GM12891 (cell line): ENCODE measurements around the gene GP1BA. TPM values are rescaled to one million over a fixed set of nuclear protein-coding genes. Genes with fewer than 3 reads are reported as not detected.

Experiments
- DNase-seq: peaks from one replicate; pipeline ENCODE4 v3.0.0; 2011; ENCODE audit warnings: low spot score; ENCODE audit not compliant: insufficient read length
- FAIRE-seq: peaks from 2 replicates; lab custom pipeline; 2011; peaks lifted over from hg19 to GRCh38; lab: Jason Lieb, UNC
- PAX5 ChIP-seq: IDR thresholded peaks from 2 replicates; pipeline ENCODE4 v1.6.1; 2011; ENCODE audit warnings: low read length, moderate library complexity, mild to moderate bottlenecking; ENCODE audit not compliant: insufficient read depth, severe bottlenecking
- POLR2A ChIP-seq: IDR thresholded peaks from 2 replicates; pipeline ENCODE4 v1.6.1; 2011; ENCODE audit warnings: low read depth, low read length, control low read depth
- POLR2AphosphoS5 ChIP-seq: IDR thresholded peaks from 2 replicates; pipeline ENCODE4 v1.6.1; 2011; ENCODE audit warnings: low read depth, low read length, control low read depth
- POU2F2 ChIP-seq: IDR thresholded peaks from 2 replicates; pipeline ENCODE4 v1.6.1; 2011; ENCODE audit warnings: low read depth, mild to moderate bottlenecking, control low read depth, low read length, moderate library complexity
- SPI1 ChIP-seq: IDR thresholded peaks from 2 replicates; pipeline ENCODE4 v1.6.1; 2011; ENCODE audit warnings: low read depth, low read length, control low read depth
- TAF1 ChIP-seq: IDR thresholded peaks from 2 replicates; pipeline ENCODE4 v1.6.1; 2011; ENCODE audit warnings: low read depth, low read length, control low read depth
- polyA plus RNA-seq: library from polyadenylated mRNA; unstranded; fragments of >200 nt; gene quantifications from one replicate; pipeline ENCODE4 v1.2.1, GENCODE V29; 2012; ENCODE audit warnings: low read depth, missing spikeins, inconsistent platforms; ENCODE audit not compliant: missing spikeins

Gene GP1BA
- 1.4 TPM for polyA plus RNA-seq

- DNase-seq (no peak), FAIRE-seq (no peak)
- TF ChIP-seq POLR2AphosphoS5 (no peak), POLR2A (no peak), TAF1 (no peak), SPI1 (peak; percentile 80)
Measured at GRCh38 chr17:4931963-4932362, at the start of gene GP1BA. GP1BA (plus strand) TSS chr17:4932277; CDS start chr17:4932605, 328 bp downstream.

GRCh38 chr17:4884489-4884888 lies 47.6 kb upstream of the GP1BA start:
- TF ChIP-seq POLR2AphosphoS5 = no peak
- no peak for TF ChIP-seq SPI1
- no peak for TF ChIP-seq POU2F2
- TF ChIP-seq TAF1 = no peak
- no peak for TF ChIP-seq PAX5
- TF ChIP-seq POLR2A = no peak
- DNase-seq (no peak), FAIRE-seq (no peak)

- TF ChIP-seq POU2F2 (no peak), SPI1 (no peak), POLR2AphosphoS5 (no peak), TAF1 (no peak), POLR2A (no peak), PAX5 (no peak)
- DNase-seq (no peak), FAIRE-seq (no peak)
Measured at GRCh38 chr17:4886830-4887229, 45.2 kb upstream of the GP1BA start.

- TF ChIP-seq POU2F2 (no peak), POLR2AphosphoS5 (no peak), PAX5 (no peak), SPI1 (no peak), TAF1 (no peak), POLR2A (no peak)
- DNase-seq (no peak), FAIRE-seq (no peak)
Measured at GRCh38 chr17:4887581-4887980, 44.5 kb upstream of the GP1BA start.

GRCh38 chr17:4891411-4892410 lies 40.4 kb upstream of the GP1BA start:
- FAIRE-seq (no peak), DNase-seq (no peak)
- TF ChIP-seq SPI1 (no peak), PAX5 (no peak), POLR2A (no peak), POLR2AphosphoS5 (no peak)

- FAIRE-seq = no peak
- no peak for TF ChIP-seq POU2F2
- peak; percentile 75 for TF ChIP-seq PAX5
Measured at GRCh38 chr17:4892499-4893221, 39.4 kb upstream of the GP1BA start.

GRCh38 chr17:4893272-4893671 lies 38.8 kb upstream of the GP1BA start:
- TF ChIP-seq TAF1 (no peak), POU2F2 (no peak), POLR2A (no peak), POLR2AphosphoS5 (no peak), PAX5 (no peak), SPI1 (no peak)
- DNase-seq = no peak
- no peak for FAIRE-seq

More at GRCh38 chr17:4892499-4893221, 39.4 kb upstream of the GP1BA start:
- DNase-seq = no peak

GRCh38 chr17:4893721-4894560 lies 38.1 kb upstream of the GP1BA start:
- no peak for DNase-seq
- FAIRE-seq = no peak
- TF ChIP-seq POU2F2 (no peak), PAX5 (no peak), POLR2AphosphoS5 (no peak), TAF1 (no peak), SPI1 (no peak), POLR2A (no peak)

GRCh38 chr17:4895121-4895520 lies 37.0 kb upstream of the GP1BA start:
- no peak for DNase-seq
- no peak for FAIRE-seq
- TF ChIP-seq POLR2AphosphoS5 (no peak), POLR2A (no peak), POU2F2 (no peak)
